GM18517 (cell line): ENCODE measurements around the gene AFF2.
A peak's percentile ranks its signal among the peaks of the same experiment; 100 is the strongest.

Experiments used
- ATAC-seq: cut with Tn5 transposase; IDR thresholded peaks from one replicate; pipeline ENCODE4 v1.9.1; 2021; ENCODE audit warnings: mild to moderate bottlenecking, moderate library complexity; ENCODE audit not compliant: unreplicated experiment

The AFF2 gene

GRCh38 chrX:148580016-148580415 is 79.6 kb downstream of the AFF2 start:
- ATAC-seq = no peak

- no peak for ATAC-seq
These were observed 81.9 kb downstream of the AFF2 start for GRCh38 chrX:148582353-148582752.

GRCh38 chrX:148588649-148589310 is 88.4 kb downstream of the AFF2 start:
- ATAC-seq = no peak

- ATAC-seq = no peak
These were observed 92.2 kb downstream of the AFF2 start for GRCh38 chrX:148592595-148592994.

GRCh38 chrX:148593146-148593545 is 92.7 kb downstream of the AFF2 start:
- no peak for ATAC-seq

- ATAC-seq = no peak
These were observed 93.6 kb downstream of the AFF2 start for GRCh38 chrX:148593987-148594386.

GRCh38 chrX:148599404-148599803 is 99.0 kb downstream of the AFF2 start:
- ATAC-seq = no peak

- no peak for ATAC-seq
These were observed 99.7 kb downstream of the AFF2 start for GRCh38 chrX:148600131-148600530.

GRCh38 chrX:148600581-148600980 is 100.2 kb downstream of the AFF2 start:
- ATAC-seq = no peak

GRCh38 chrX:148601034-148601433 is 100.6 kb downstream of the AFF2 start:
- no peak for ATAC-seq

GRCh38 chrX:148609515-148610327 is 109.3 kb downstream of the AFF2 start:
- ATAC-seq = peak; percentile 85

GRCh38 chrX:148610328-148610698 is 109.9 kb downstream of the AFF2 start:
- ATAC-seq = peak; percentile 68

- ATAC-seq = peak; percentile 57
These were observed 111.6 kb downstream of the AFF2 start for GRCh38 chrX:148611993-148612392.

- ATAC-seq = no peak
These were observed 112.0 kb downstream of the AFF2 start for GRCh38 chrX:148612431-148612830.

- no peak for ATAC-seq
These were observed 113.2 kb downstream of the AFF2 start for GRCh38 chrX:148613636-148614035.

GRCh38 chrX:148615491-148615890 is 115.1 kb downstream of the AFF2 start:
- no peak for ATAC-seq

- ATAC-seq = no peak
These were observed 118.3 kb downstream of the AFF2 start for GRCh38 chrX:148618470-148619445.

- no peak for ATAC-seq
These were observed 119.6 kb downstream of the AFF2 start for GRCh38 chrX:148620023-148620422.

- no peak for ATAC-seq
These were observed 124.6 kb downstream of the AFF2 start for GRCh38 chrX:148624951-148625474.

- no peak for ATAC-seq
These were observed 128.2 kb downstream of the AFF2 start for GRCh38 chrX:148628621-148629020.

- no peak for ATAC-seq
These were observed 129.0 kb downstream of the AFF2 start for GRCh38 chrX:148629434-148629833.
